ENCODE data around the gene KLRG1. TPM values are rescaled to one million over a fixed set of nuclear protein-coding genes. Genes with fewer than 3 reads are reported as not detected.
A peak's percentile ranks its signal among the peaks of the same experiment; 100 is the strongest.

KLRG1 gene
- total RNA-seq (1 to 10 TPM; 4.5 to 9.4 TPM), polyA plus RNA-seq (ENCODE audit: insufficient read length in 2 of 2) (1 to 10 TPM; 5.4 to 6.7 TPM)
- long read RNA-seq, donor 1, partial matches to known transcripts = 0 of 3 reads
- long read RNA-seq, donor 1, other reads (novel, unspliced or antisense) = 0 of 3 reads
- long read RNA-seq, donor 2, partial matches to known transcripts = 0 of 1 reads
- long read RNA-seq, donor 2, other reads (novel, unspliced or antisense) = 0 of 1 reads
- long read RNA-seq, donor 3 = 0 reads
- long read RNA-seq, donor 4, partial matches to known transcripts = 0 of 1 reads
- long read RNA-seq, donor 4, other reads (novel, unspliced or antisense) = 0 of 1 reads

DNA sequence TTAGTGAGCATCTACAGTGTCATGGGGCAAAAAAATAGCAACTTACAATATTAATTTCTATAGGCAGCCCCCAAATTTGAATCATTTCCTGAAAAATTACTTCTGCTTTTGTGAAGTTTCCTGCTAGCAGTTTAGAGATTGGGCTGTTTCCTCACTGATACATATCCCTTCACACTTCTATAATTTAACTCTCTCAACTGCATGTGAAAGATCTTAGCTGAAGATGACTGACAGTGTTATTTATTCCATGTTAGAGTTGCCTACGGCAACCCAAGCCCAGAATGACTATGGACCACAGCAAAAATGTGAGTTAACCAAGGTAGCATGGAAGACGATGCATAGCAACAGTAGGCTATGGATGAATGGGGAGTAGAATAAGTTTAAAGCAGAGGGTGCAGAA, at the start of gene KLRG1:
Gene KLRG1 (plus strand): TSS at position 134 of the 400 bp plus-strand sequence. CDS start 90 bp downstream, at position 224.
- H3K36me3 ChIP-seq (ENCODE audit: control insufficient read depth, insufficient read depth, low read length) = no peaks in the 10 kb centered on the region
- no peaks in the 10 kb centered on the region for H3K27me3 ChIP-seq (ENCODE audit: control insufficient read depth, insufficient read depth, low read length)
- no peak for DNase-seq (ENCODE audit: low read depth in 4 of 6, low spot score in 6 of 6)
- no peaks in the 10 kb centered on the region for H3K4me1 ChIP-seq (ENCODE audit: control insufficient read depth, insufficient read depth, low read length)
- H3K27ac ChIP-seq (ENCODE audit: low read depth, low read length) = no peak within 1 kb of the TSS
- no peaks in the 10 kb centered on the region for H3K9me3 ChIP-seq (ENCODE audit: control insufficient read depth, insufficient read depth, low read length)
- 95% methylated on average over 2 of the region's 2 CpGs for WGBS (ENCODE audit: insufficient coverage)
- H3K4me3 ChIP-seq (ENCODE audit: low read depth, low read length) = no peak within 1 kb of the TSS

DNA sequence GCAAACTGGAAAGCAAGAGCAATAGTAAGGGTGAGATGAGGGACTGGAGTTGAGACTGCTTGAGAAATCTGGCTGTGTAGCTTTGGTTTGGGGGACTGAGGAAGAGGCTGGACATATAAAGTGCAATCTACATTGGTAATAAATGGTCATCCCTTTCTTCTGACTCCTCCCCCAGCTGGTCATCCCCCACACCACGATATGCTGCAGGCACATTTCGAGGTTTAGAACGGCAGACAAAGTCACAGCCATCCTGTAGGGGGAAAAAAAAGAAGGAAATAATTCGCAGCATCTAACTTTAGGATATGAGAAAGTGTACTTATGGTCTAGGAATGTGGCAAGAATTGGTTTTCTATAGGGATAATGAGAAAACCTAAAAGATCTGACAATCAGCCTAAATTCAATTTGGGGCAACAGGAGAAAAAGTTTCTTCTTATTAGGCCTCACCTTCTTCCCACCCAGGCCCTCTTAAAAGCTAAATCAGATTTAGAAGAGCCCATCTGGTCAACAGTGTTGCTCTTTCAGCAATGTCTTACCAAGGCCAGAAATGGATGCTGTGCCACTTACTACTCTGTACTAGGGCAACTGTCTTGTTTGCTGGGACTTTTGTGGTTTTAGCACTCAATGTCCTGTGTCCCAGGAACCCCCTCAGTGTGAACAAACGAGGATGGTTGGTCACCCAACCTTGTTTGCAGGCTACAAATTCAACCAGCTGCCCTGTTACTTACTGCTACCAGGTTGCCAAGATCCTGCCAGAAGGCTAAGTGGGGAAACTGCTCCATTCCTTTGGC, 47.5 kb upstream of the KLRG1 start:
- WGBS (ENCODE audit: insufficient coverage) = 93% methylated on average over 3 of the region's 5 CpGs
- H3K4me3 ChIP-seq (ENCODE audit: low read depth, low read length) = no peak overlapping the region
- H3K4me1 ChIP-seq (ENCODE audit: control insufficient read depth, insufficient read depth, low read length) = no peaks in the 10 kb centered on the region
- no peaks in the 10 kb centered on the region for H3K27me3 ChIP-seq (ENCODE audit: control insufficient read depth, insufficient read depth, low read length)
- peaks cover 40% of the 10 kb centered on the region for H3K36me3 ChIP-seq (ENCODE audit: control insufficient read depth, insufficient read depth, low read length)
- DNase-seq (ENCODE audit: low read depth in 4 of 6, low spot score in 6 of 6) = no peak
- H3K9me3 ChIP-seq (ENCODE audit: control insufficient read depth, insufficient read depth, low read length) = no peaks in the 10 kb centered on the region
- H3K27ac ChIP-seq (ENCODE audit: low read depth, low read length) = no peak overlapping the region

DNA sequence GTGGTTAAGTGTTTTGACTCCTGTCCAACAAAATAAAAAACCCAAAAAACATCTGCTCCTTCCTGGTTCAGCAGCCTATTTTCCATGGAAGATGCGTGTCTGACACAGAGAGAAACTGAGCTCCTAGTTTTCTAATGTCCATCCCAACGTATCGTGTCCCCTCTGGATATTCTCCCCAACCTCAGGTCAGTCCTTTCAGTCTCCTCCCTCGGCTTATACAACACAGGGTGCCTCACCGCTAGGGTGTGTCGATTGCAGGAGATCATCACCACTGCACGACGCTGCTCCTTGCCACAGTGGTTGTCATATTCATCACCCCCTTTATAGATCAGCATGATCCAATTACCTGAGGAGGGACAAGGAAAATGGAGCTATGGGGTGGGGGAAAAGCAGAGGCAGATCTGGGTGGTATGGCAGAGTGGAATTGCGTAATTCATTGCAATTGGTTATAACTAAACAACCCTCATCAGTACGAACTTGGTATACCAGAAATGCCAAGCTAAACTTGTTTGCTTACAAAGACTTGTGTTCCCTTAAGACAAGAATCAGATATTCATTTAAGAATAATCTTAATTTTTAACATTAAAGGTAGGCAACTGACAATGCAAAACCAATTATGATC, 45.7 kb upstream of the KLRG1 start:
- no peak overlapping the region for H3K27ac ChIP-seq (ENCODE audit: low read depth, low read length)
- H3K4me1 ChIP-seq (ENCODE audit: control insufficient read depth, insufficient read depth, low read length) = peaks cover 1% of the 10 kb centered on the region
- H3K9me3 ChIP-seq (ENCODE audit: control insufficient read depth, insufficient read depth, low read length) = no peaks in the 10 kb centered on the region
- peaks cover 31% of the 10 kb centered on the region for H3K36me3 ChIP-seq (ENCODE audit: control insufficient read depth, insufficient read depth, low read length)
- no peak overlapping the region for H3K4me3 ChIP-seq (ENCODE audit: low read depth, low read length)
- no peak for DNase-seq (ENCODE audit: low read depth in 4 of 6, low spot score in 6 of 6)
- no peaks in the 10 kb centered on the region for H3K27me3 ChIP-seq (ENCODE audit: control insufficient read depth, insufficient read depth, low read length)
- WGBS (ENCODE audit: insufficient coverage) = 92% methylated on average over 5 of the region's 10 CpGs

DNA sequence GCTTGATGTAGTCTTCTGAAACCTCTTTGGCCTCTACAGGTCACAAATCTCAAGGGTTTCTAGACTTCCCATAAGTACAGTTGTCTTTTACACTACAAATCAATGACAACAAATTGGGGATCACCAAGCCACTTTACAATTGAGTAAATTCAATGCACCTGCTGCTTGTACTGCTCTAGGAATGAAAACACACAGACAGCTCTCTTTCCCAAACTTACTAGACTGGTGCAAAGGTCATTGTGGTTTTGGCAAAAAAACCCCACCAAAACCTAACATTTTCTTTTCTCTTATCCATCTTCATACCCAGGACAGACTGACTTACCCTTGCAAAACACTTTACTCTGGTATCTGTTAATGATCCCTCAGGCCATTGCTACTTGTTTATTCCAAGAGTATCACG, 42.6 kb upstream of the KLRG1 start:
- no peak overlapping the region for H3K4me3 ChIP-seq (ENCODE audit: low read depth, low read length)
- no CpG with 5 or more reads among the region's 1 CpG for WGBS (ENCODE audit: insufficient coverage)
- H3K27me3 ChIP-seq (ENCODE audit: control insufficient read depth, insufficient read depth, low read length) = no peaks in the 10 kb centered on the region
- H3K27ac ChIP-seq (ENCODE audit: low read depth, low read length) = no peak overlapping the region
- H3K4me1 ChIP-seq (ENCODE audit: control insufficient read depth, insufficient read depth, low read length) = peaks cover 4% of the 10 kb centered on the region
- H3K9me3 ChIP-seq (ENCODE audit: control insufficient read depth, insufficient read depth, low read length) = no peaks in the 10 kb centered on the region
- DNase-seq (ENCODE audit: low read depth in 4 of 6, low spot score in 6 of 6) = no peak
- peaks cover 26% of the 10 kb centered on the region for H3K36me3 ChIP-seq (ENCODE audit: control insufficient read depth, insufficient read depth, low read length)

DNA sequence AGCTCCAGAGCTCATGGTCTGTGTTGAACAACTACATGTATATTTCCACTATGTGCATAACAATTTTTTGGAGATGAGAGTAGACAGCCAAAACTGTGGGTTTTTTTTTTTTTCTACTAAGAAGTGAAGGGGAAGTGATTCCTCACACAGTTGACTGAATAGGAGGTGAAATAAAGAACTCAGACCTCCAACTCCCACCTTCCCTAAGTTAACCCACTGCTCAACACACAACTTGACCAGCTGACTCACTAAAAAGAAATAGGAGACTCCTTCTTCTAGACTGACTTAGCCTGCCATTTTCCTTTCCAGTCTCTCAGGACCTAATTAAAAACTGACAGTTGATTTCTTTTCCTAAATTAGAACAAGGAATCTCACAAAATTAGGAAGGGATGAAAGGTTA, 41.6 kb upstream of the KLRG1 start:
- H3K4me3 ChIP-seq (ENCODE audit: low read depth, low read length) = no peak overlapping the region
- H3K36me3 ChIP-seq (ENCODE audit: control insufficient read depth, insufficient read depth, low read length) = peaks cover 21% of the 10 kb centered on the region
- no peaks in the 10 kb centered on the region for H3K9me3 ChIP-seq (ENCODE audit: control insufficient read depth, insufficient read depth, low read length)
- H3K27ac ChIP-seq (ENCODE audit: low read depth, low read length) = no peak overlapping the region
- H3K27me3 ChIP-seq (ENCODE audit: control insufficient read depth, insufficient read depth, low read length) = no peaks in the 10 kb centered on the region
- peaks cover 4% of the 10 kb centered on the region for H3K4me1 ChIP-seq (ENCODE audit: control insufficient read depth, insufficient read depth, low read length)
- no peak for DNase-seq (ENCODE audit: low read depth in 4 of 6, low spot score in 6 of 6)

DNA sequence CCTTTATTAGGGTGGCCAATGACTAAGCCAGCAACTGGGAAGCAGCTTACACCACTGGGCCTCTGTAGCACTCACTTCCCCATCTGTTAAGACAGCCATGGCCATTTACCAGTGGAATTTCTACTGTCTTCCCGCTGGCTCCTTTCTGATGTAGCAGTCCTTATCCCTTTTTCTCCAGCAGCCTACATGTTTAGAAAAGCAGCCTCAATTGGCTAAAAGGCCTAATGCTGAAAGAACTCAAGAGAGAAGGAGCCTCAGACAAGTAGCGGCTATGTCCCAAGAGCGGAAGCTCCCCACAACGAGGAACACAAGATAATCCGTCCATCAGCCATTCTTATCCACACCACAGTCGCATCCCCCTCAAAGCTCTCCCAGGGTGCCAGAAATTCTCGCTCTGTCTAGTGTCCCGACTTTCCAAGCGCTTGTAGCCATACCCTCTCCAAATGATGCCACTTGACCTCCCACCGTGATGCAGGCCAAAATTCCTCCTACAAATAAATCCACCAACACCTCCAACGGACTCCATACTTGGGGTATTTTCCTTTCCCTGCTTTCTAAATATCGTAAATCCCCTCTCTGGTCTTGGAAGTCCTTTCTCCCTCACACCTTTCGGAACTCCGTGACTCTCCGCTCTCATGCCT, 40.5 kb upstream of the KLRG1 start:
- DNase-seq (ENCODE audit: low read depth in 4 of 6, low spot score in 6 of 6) = peak in 4 of 6 donors; percentile 1 to 19 (median 4)
- peaks cover 12% of the 10 kb centered on the region for H3K36me3 ChIP-seq (ENCODE audit: control insufficient read depth, insufficient read depth, low read length)
- peaks cover 4% of the 10 kb centered on the region for H3K4me1 ChIP-seq (ENCODE audit: control insufficient read depth, insufficient read depth, low read length)
- peak overlapping the region; percentile 94 for H3K4me3 ChIP-seq (ENCODE audit: low read depth, low read length)
- no peaks in the 10 kb centered on the region for H3K9me3 ChIP-seq (ENCODE audit: control insufficient read depth, insufficient read depth, low read length)
- H3K27ac ChIP-seq (ENCODE audit: low read depth, low read length) = peak overlapping the region; percentile 100
- no peaks in the 10 kb centered on the region for H3K27me3 ChIP-seq (ENCODE audit: control insufficient read depth, insufficient read depth, low read length)
- WGBS (ENCODE audit: insufficient coverage) = 1% methylated on average over 15 of the region's 15 CpGs

DNA sequence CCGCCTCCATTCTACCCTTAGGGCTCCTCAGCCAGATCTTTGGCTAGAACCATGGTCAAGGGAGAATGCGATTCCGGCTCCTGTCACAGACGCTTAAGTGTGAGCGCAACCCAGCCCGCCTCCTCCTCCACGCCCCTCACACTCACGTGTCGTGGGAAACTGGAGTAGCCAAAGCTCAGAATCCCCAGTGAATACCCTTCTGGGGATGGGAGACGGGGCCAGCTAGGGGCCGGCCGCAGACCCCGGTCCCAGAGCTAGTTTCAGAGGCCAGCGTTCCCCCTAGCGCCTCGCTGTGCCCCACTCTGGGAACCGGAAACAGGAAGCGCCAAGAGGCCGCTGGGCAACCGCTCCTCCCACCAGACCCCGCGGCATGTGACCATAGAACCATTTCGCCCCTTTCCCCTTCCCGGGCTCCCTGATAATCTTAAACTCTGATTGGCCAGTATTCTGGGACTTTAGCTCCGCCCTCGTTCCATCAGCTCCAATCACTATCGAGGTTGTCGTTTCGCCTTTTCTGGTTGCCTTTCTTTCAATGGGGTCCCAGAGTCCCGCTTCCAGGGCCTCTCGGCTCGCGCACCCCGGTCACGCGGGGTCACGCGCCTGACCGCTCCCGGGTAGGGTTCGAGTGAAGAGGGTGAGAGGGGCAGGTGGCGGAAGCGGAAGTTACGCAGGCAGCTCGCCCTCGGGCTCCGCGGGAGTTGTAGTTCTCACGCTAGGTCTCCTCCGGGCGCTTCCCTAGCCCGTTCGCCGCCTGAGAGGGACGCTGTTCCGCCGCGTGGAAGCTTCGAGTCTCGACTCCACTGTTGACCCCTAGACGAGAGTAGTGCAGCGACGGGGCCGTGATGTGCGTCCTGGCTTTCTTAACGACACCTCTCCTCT, 39.8 kb upstream of the KLRG1 start, which contains the start of gene M6PR:
Gene M6PR (minus strand): TSS at position 304 of the 879 bp plus-strand sequence. CDS start 3,241 bp downstream, outside the sequence.
- Histone ChIP-seq H3K27ac (ENCODE audit: low read depth, low read length) (peak within 1 kb of the TSS; percentile 100), H3K9me3 (ENCODE audit: control insufficient read depth, insufficient read depth, low read length) (peaks cover 2% of the 10 kb centered on the region), H3K27me3 (ENCODE audit: control insufficient read depth, insufficient read depth, low read length) (no peaks in the 10 kb centered on the region), H3K4me3 (ENCODE audit: low read depth, low read length) (peak within 1 kb of the TSS; percentile 94), H3K4me1 (ENCODE audit: control insufficient read depth, insufficient read depth, low read length) (peaks cover 4% of the 10 kb centered on the region), H3K36me3 (ENCODE audit: control insufficient read depth, insufficient read depth, low read length) (peaks cover 9% of the 10 kb centered on the region)
- peak; percentile 92 to 99 (median 97) for DNase-seq (ENCODE audit: low read depth in 4 of 6, low spot score in 6 of 6)
- 0% methylated on average over 59 of the region's 66 CpGs for WGBS (ENCODE audit: insufficient coverage)

DNA sequence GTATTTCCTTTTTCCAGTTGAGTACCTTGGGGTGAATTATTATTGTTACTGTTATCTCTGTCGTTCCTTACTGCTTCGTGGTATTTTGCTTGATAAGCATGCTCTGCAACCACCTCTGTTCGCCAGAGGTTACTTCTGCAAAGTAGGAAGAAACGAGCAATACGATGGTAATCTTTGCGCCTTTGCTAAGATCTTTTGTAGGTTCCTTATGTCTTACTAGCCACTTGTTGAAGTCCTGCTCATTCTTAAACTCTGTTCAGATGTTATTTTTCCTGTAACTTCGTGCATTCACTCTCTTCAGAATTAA, 39.2 kb upstream of the KLRG1 start:
- no peaks in the 10 kb centered on the region for H3K27me3 ChIP-seq (ENCODE audit: control insufficient read depth, insufficient read depth, low read length)
- 0% methylated on average over 7 of the region's 7 CpGs for WGBS (ENCODE audit: insufficient coverage)
- peaks cover 4% of the 10 kb centered on the region for H3K4me1 ChIP-seq (ENCODE audit: control insufficient read depth, insufficient read depth, low read length)
- peaks cover 4% of the 10 kb centered on the region for H3K36me3 ChIP-seq (ENCODE audit: control insufficient read depth, insufficient read depth, low read length)
- peaks cover 2% of the 10 kb centered on the region for H3K9me3 ChIP-seq (ENCODE audit: control insufficient read depth, insufficient read depth, low read length)
- H3K4me3 ChIP-seq (ENCODE audit: low read depth, low read length) = peak overlapping the region; percentile 94
- DNase-seq (ENCODE audit: low read depth in 4 of 6, low spot score in 6 of 6) = no peak
- H3K27ac ChIP-seq (ENCODE audit: low read depth, low read length) = peak overlapping the region; percentile 100
